Measurements from ENCODE around the gene ZNF385B.

DNA sequence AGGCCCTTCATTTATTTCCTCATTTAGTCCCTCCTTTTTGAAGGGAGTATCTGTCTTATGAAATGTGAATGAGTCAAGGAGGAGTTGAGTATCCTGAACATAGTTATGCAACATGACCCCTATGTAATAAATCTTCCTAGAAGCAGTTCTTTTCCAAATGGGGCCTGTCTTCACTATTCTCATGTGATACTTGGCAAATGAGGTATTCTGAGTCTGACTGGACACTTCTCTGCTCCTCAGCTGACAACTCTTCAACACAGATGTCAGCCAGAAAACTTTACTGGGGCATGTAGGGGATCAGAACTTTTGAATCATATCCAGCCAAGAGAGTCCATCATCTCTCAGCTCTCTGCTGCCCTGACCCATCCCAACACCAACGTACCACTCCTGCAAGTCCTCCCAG is 291.6 kb downstream of the ZNF385B start:
- TF ChIP-seq, protein P1, sequence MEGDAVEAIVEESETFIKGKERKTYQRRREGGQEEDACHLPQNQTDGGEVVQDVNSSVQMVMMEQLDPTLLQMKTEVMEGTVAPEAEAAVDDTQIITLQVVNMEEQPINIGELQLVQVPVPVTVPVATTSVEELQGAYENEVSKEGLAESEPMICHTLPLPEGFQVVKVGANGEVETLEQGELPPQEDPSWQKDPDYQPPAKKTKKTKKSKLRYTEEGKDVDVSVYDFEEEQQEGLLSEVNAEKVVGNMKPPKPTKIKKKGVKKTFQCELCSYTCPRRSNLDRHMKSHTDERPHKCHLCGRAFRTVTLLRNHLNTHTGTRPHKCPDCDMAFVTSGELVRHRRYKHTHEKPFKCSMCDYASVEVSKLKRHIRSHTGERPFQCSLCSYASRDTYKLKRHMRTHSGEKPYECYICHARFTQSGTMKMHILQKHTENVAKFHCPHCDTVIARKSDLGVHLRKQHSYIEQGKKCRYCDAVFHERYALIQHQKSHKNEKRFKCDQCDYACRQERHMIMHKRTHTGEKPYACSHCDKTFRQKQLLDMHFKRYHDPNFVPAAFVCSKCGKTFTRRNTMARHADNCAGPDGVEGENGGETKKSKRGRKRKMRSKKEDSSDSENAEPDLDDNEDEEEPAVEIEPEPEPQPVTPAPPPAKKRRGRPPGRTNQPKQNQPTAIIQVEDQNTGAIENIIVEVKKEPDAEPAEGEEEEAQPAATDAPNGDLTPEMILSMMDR (IDR thresholded peaks at IDR 0.05): no peak
- TF ChIP-seq POLR2A (IDR thresholded peaks at IDR 0.05): no peak

Measured in uterus (tissue), 2 donors.